Superior temporal gyrus (tissue), 1 donor: ENCODE data around the gene RGL4.
"Not testable (repeated sequence)": the region's sequence is repeated elsewhere in the genome, so short reads cannot be mapped to it uniquely, and the experiment has no call there.

Source experiments
- DNase-seq: peaks from one replicate; pipeline ENCODE4 v3.0.0-alpha.2; 2016; ENCODE audit errors: extremely low spot score

The RGL4 gene

DNA sequence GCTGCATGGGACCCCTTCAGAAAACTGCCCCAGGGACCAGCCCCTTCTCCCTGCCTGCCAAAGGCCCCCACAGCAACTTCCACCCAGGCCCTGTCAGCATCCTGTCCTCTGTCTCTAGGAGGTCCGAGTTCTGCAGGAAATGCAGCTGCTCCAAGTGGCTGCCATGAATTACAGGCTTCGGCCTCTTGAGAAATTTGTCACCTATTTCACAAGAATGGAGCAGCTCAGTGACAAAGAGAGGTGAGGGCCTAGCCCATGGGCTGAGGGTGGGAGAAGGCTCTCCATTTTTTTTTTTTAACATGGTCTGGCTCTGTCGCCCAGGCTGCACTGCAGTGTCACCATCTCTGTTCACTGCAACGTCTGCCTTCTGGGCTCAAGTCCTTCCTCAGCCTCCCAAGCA is 7.3 kb downstream of the RGL4 start:
- DNase-seq = no peak

DNA sequence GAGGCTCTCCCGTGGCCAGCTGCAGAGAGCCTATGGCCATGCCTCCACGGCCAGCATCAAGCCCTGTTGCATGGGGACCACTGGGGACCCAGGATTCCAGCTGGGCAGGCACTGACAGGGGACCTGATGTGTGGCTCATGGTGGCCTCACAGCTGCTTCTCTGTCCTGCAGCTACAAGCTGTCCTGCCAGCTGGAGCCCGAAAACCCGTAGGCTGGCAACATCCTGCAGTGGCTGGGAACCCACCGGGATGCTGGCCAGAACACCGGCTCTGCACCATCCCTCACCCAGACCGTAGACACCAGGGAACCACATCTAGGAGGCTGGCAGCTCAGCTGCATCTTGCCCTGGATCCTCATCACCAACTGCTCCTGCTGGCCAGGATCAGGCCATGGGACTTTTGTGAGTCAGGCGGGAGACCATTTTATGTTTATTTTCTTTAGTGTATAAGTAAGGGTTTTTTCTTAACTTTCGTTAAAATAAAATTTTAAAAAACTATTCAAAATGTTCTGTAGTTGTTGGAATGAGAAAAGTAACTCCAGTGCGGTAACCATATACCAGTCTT is 7.9 kb downstream of the RGL4 start:
- no peak for DNase-seq

DNA sequence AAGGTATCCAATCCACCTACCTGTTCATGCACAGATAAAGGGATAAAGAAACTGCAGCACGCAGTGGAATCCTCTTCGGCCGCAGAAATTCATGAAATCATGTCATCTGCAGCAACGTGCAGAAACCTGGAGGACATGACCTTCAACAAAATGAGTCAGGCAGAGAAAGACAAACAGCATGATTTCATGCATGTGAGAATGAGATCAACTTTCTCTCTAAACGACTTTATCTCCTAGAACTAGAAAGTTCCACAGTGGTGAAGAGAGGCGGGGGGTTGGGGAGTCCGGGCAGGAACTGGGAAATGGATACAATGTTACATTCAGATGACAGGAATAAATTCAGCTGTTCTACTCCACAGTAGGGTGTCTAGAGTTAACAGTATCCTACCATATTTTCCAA is 9.9 kb downstream of the RGL4 start:
- DNase-seq = no peak

DNA sequence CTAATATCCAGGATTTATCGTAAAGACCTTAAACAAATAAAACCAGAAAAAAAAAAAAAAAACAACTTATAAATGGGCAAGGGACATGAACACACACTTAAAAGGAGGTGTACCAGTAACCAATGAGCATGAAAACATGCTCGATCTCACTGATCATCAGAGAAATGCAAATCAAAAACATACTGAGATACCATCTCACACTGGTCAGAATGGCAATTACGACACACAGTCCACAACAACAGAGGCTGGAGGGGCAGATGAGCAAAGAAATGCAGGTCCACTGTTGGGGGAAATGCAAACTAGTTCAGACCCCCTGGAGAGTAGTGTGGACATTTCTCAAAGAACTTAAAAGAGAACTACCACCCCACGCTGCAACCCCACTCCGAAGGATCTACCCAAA is 13.2 kb downstream of the RGL4 start:
- DNase-seq = no peak

DNA sequence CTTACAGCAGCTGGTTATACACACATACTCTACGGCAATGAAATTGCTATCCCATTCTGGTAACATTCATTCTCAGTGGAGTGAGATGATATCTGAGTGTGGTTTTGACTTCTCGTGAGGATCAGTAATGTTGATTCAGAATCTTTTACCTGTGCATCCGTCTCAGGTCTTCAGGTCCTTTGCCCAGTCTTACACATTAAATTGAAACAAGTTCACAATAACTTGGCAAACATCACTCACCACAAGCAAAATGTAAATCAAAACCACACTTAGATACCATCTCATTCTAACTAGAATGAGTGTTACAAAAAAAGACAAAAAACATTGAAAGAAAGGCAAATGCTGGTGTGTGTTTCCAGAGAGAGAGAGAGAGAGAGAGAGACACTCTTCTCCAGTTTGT is 14.0 kb downstream of the RGL4 start:
- no peak for DNase-seq

DNA sequence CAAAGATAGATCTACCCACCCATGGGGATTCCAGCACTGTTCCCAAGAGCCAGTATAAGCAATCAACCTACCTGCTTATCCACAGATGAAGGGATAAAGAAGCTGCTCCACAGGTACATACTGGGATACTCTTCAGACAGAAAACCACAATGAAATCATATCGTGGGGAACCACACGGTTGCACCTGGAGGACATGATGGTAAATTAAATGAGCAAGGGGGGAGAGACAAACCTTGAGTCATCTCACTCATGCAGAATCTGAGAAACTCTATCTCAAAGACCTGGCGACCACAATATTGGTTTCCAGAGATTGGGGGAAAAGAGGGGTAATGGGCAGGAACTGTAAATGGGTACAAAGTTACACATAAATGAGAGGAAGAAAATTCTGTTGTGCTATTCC is 14.5 kb downstream of the RGL4 start:
- DNase-seq = no peak

DNA sequence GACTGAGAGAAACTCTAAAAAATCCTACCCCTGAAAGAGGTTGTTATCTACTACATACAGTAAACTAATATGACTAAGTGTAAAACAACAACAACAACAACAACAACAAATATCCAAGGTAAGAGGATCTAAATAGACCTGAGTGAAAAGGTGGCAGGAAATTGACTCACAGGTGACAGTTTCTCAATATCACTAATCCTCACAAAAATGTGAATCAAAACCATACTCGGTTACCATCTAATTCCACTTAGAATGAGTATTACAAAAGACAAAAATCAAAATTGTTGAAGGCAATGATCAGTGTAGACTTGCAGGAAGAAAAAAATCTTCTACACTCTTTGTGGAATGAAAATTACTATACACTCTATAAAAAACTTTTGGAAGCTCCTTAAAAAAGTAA is 17.5 kb downstream of the RGL4 start:
- DNase-seq = no peak

DNA sequence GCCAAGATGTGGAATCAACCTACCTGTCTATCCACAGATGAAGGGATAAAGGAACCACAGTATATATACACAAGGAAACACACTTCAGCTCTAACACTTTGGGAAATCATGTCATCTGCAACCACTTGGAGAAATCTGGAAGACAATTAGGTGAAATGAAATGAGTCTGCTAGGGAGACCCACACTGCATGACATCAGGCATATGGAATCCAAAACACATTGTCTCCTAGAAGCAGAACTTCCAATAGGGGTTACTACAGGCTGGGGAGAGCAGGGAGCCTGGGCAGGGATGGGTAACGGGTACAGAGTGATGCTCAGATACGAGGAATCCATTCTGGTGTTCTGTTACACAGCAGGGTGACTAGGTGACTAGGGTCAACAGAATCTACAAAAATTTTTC is 18.3 kb downstream of the RGL4 start:
- no peak for DNase-seq

DNA sequence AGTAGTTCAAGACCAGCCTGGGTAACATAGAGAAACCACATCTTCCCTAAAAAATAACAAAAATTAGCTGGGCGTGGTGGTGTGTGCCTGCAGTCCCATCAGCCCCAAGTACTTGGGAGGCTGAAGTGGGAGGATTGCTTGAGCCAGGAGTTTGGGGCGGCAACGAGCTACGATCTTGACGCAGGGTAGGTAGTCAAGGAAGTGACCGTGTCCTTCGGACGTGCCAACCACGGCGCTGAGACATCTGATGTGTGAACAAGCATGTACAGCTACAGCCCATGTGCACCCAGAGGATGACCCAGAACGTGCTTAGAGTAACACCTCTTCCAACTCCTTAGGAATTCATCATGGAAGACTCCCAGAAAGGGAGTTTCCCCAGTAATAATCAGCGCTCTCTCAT is 21.4 kb downstream of the RGL4 start:
- DNase-seq = no peak

DNA sequence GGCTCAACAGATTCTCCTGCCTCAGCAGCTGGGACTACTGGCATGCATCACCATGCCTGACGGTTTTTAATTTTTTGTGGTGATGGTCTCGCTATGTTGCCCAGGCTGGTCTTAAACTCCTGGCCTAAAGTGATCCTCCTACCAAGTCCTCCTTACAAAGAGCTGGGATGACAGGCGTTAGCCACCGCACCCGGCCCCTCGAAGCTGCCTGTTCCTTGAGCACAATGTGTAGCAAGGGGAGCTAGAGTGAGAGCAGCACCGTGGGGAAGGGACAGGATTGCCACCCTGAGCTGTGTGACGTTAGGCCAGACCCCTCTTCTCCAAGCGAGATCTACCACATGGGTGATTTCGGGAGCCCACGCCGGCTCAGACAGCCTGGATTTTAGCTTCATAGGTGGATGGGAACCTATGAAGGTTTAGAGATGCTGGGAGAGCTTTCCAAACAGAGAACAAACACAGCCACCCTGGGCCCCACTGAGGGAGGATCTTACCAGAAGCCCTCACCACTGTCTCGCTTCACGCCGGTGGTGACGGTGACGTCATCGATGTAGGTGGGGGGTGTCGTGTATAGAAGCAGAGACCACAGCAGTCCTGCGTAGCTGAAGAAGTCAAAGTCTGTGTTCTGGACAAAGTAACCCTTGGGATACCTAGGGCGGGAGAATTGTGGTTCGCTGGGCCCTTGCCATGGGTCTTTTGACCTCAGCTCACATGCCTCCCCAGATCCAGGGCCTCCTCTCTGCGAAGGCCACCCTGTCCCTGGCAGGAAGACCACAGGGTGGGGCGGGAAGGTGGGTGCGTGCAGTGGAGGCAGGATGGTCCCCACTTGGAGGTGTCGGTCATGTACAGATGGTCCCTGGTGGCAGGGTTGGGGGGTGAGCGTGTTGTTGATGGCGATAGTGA is 23.1 kb downstream of the RGL4 start:
- no peak for DNase-seq

DNA sequence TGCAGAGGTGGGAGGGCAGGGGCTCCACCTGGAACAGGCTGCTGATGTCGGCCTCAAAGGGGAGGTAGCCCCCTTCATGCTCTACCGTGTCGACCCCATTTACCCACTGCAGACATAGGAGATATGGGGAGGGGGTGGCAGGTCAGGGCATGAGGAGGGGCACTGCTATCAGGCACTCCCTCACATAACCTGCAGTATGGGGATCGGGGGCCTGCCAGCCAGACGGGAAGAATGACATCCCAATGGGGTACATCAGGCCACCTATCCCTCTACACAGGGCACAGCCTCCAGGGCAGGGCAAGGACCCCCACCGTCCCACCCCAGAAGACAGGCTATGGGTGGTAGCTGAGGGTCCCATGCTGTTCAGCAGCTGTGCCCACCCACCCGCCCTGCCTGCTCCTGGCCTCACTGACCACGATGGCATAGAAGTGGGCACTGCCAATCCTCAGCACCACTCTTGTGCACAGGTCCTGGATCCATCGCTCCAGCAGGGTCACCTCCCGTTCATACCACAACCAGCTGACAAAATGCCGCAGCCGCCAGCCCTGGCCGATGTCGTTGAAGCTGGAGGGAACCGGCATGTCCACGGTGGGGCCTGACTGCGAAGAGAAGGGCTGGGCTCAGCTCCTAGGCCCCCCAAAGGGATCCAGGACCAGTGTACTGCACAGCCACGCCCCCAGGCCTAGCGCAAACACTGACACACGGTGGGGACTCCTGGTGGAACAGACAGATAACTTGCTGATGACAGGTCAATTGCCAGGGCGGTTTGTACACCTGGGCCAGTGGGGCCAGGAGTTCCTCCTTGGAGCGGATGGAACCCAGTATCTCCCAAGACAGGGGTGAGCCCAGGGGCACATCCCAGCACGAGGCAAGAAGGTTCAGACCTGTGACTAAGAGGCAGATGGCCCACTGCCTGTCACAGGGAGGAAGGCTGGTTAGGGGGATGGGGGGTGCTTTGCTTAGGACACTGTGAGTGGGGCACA is 24.1 kb downstream of the RGL4 start:
- DNase-seq = no peak

DNA sequence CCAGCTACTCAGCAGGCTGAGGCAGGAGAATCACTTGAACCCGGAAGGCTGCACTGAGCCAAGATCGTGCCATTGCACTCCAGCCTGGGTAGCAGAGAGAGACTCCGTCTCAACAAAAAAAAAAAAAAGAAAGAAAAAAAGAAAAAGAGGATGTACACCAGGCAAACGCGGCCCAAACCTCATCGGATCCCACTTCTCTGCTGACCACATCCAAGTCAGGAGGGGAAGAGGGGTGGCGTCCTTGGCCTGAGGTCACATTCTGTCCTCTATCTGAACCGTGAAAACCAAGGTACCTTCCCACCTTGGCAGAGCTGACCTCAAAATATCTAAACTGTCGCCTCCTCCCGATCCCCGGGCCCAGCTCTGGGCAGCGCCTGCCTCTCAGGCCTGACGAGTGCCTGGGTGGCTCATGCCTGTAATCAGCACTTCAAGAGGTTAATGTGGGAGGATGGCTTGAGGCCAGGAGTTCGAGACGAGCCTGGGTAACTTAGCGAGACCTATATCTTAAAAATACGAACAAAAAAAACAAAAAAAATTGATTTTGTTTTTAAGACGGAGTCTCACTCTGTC is 25.1 kb downstream of the RGL4 start:
- DNase-seq = no peak

DNA sequence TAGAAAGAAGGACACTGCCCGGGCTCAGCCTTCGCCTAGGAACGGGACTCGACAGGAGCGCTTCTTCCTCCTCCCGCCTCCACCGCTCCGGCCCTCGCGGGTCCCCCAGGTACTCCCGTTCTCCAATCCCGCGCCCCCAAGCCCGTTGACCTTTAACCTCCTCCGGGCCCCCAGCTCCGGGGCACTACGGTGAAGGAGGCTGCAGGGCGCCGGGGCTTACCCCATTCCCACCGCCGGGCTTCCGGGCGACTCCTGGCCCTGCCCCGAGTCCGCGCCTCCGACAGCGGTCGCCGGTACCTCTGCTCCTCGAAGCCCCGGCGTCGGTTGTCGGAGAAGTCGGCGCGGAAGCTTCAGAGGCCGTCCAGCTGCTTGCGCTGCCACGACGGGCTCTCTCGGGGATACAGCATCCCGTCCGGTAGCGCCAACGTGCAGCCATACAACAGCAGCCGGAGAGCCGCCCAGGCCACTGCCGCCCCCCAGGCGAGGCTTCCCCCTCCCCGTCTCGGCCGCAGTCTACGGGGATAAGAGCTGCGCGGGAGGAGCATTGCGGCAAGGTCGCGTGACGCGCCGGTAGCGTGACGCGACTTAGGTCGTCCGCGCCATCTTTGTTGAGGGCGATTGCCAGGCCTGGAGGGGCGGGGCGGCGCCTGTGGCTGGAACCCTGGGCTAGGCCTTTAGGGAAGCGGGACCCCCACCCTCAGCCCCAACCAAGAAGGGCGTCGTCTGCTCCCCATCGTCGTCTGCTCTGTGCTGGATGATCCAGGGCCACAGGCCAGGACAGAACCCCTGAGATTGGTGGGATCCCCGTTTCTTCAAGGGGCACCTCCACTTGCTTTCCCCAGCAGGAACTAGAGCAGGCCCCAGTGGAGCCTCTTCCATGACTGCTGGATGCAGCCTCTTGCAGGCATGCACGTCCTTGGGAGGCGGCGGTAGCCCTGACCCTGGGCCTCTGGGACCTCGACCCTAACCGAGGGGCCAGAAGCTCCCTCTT is 26.3 kb downstream of the RGL4 start:
- peak; percentile 93 for DNase-seq

DNA sequence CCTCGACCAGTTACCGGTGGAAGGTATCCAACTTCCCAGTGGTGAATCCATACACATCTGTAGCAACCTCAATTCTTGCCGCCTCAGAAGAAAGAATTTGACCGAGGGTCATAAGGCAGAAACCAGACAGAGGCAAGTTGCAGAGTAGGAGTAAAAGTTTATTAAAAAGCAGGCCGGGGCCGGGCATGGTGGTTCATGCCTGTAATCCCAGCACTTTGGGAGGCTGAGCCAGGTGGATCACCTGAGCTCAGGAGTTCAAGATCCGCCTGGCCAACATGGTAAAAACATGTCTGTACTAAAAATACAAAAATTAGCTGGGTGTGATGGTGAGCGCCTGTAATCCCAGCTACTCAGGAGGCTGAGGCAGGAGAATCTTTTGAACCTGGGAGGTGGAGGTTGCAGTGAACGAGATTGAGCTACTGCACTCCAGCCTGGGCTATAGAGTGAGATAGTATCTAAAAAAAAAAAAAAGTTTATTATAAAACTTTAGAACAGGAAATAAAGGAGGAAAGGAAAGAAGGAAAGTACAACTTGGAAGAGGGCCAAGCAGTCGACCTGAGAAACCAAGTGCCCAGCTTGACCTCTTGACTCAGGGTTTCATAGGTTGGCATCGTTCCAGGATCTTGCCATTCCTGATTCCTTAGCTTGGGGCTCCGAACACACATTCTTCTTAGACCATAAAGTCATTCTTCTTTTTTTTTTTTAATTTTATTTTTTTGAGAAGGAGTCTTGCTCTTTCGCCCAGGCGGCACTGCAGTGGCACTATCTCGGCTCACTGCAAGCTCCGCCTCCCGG is 27.8 kb downstream of the RGL4 start:
- DNase-seq = no peak

DNA sequence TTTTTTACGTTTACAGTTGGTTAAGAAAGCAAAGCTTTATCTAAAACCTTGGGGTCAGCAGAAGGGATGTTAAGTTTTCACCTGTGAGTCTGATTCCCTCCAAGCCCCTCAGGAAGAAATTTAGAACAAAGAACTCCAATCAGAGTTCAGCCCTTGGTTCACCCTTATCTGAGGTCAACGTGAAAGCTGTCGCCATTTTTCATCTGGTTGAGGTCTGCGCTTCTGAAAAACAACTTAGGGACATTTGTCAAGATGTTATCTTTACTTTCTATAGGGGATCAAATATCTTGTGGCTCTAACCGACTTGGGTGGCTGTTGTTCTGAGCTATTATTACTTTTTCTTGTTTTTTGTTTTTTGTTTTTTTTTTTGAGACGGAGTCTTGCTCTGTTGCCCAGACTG is 30.0 kb downstream of the RGL4 start:
- DNase-seq = no peak

DNA sequence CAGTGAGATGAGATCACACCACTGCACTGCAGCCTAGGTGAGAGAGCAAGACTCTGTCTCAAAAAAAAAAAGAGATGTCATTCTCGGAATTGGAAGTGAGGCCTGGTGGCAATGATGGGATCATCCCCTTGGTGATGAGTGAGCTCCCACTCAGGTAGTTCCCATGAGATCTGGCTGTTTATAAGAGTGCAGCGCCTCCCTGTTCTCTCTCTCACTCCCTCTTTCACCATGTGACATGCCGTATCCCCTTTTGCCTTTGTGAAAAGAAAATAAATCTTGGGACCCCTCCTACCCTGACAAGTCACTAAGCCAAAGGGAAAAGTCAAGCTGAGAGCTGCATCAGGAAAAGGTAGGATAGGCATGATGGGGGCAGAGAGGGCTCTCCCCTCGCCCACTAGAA is 31.3 kb downstream of the RGL4 start:
- DNase-seq = no peak

DNA sequence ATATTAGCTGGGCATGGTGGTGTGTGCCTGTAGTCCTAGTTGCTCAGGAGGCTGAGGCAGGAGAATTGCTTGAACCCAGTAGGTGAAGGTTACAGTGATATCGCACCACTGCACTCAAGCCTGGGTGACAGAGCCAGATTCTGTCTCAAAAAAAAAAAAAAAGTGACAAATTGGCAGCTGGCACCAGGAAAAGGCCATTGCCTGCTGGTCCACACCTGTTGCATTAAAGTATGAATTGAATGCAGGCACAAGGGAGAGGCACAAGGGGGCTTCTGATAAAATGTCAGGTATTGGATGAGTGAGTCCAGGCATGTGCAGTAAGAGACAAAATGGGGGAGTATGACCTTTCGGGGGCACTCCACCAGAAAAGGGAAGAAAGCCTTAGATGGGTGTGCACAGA is 31.9 kb downstream of the RGL4 start:
- DNase-seq = no peak

DNA sequence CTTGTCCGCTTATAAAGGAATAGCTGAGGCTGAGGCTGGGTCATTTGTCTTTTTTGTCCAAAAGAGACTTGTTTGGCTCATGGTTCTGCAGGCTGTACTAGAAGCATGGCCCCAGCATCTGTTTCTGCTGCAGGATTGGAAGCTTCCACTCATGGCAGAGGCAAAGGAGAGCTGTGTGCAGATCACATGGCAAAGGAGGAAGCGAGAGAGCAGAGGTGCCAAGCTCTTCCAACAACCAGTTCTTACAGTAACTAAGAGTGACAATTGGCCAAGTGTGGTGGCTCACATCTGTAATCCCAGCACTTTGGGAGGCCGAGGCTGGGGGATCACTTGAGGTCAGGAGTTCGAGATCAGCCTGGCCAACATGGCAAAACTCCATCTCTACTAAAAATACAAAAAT is 37.3 kb downstream of the RGL4 start:
- DNase-seq = not testable (repeated sequence)

DNA sequence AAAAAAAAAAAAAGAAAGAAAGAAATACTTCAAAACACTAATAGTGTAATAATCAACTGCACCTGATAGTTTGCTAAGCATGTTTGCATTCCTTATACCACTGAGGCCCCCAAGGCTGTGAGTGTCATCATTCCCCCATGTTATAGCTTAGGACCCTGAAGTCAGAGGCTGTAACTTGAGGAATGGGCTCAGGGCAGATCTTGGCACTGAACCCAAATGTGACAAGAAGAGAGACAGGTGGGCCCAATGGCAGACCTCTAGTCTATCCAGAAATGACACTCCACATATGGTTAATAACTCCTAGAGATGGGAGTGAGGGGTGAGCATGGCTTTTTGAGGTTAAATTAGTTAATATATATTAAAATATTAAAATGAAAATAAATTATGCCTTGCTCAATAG is 46.9 kb downstream of the RGL4 start:
- DNase-seq = no peak
